HepG2 (cell line): ENCODE results near the gene MCOLN1. TPM values are rescaled to one million over a fixed set of nuclear protein-coding genes. Genes with fewer than 3 reads are reported as not detected.

Experiments used
- AGO1 ChIP-seq: fragments of 200-400 bp; formaldehyde crosslinking; IDR thresholded peaks from 2 replicates; pipeline ENCODE4 v1.6.1; 2017; ENCODE audit warnings: mild to moderate bottlenecking, low read depth, low read length, moderate library complexity; ENCODE audit not compliant: poor library complexity, severe bottlenecking
- HDAC2 ChIP-seq: sonication (generic); formaldehyde crosslinking; IDR thresholded peaks from 2 replicates; pipeline ENCODE4 v1.4.0; 2020; ENCODE audit warnings: missing genetic modification reagents
- HNRNPLL ChIP-seq: fragments of 200-400 bp; formaldehyde crosslinking; IDR thresholded peaks from 2 replicates; pipeline ENCODE4 v1.6.1; 2017; ENCODE audit warnings: mild to moderate bottlenecking, low read depth, low read length; ENCODE audit not compliant: poor library complexity, severe bottlenecking
- MBNL3 ChIP-seq: fragments of 250-450 bp; sonication (Bioruptor Pico); conservative IDR thresholded peaks from 2 replicates; pipeline ENCODE4 v1.8.0; 2022; ENCODE audit warnings: mild to moderate bottlenecking, inconsistent platforms
- PHF8 ChIP-seq: sonication (generic); formaldehyde crosslinking; IDR thresholded peaks from 2 replicates; pipeline ENCODE4 v1.5.0; 2020; ENCODE audit warnings: missing genetic modification reagents
- RBFOX2 ChIP-seq: fragments of 200-400 bp; formaldehyde crosslinking; IDR thresholded peaks from 2 replicates; pipeline ENCODE4 v1.6.1; 2017; ENCODE audit warnings: low read depth, mild to moderate bottlenecking, low read length
- SALL1 ChIP-seq: sonication (generic); formaldehyde crosslinking; IDR thresholded peaks from 2 replicates; pipeline ENCODE4 v1.8.0; 2022; ENCODE audit warnings: mild to moderate bottlenecking, missing genetic modification reagents
- TMF1 ChIP-seq: sonication (generic); formaldehyde crosslinking; IDR thresholded peaks from 2 replicates; pipeline ENCODE4 v1.8.1; 2022; ENCODE audit warnings: low read depth, missing genetic modification reagents
- ZC3H13 ChIP-seq: sonication (generic); formaldehyde crosslinking; IDR thresholded peaks from 2 replicates; pipeline ENCODE4 v1.8.1; 2023; ENCODE audit warnings: mild to moderate bottlenecking, missing genetic modification reagents, moderate library complexity
- ZFP1 ChIP-seq: IDR thresholded peaks from 2 replicates; pipeline ENCODE4 v1.6.1; 2016
- ZNF350 ChIP-seq: sonication (generic); formaldehyde crosslinking; IDR thresholded peaks from 2 replicates; pipeline ENCODE4 v1.4.0; 2020; ENCODE audit warnings: mild to moderate bottlenecking, low read depth, missing genetic modification reagents, borderline replicate concordance
- ZNF564 ChIP-seq: sonication (generic); formaldehyde crosslinking; IDR thresholded peaks from 2 replicates; pipeline ENCODE4 v1.8.1; 2023; ENCODE audit warnings: mild to moderate bottlenecking, missing genetic modification reagents
- polyA plus RNA-seq, 8 experiments: library from polyadenylated mRNA; depleted of rRNA in 3 of 8; stranded (reverse) in 7 of 8; unstranded in 1 of 8; fragments of >200 nt; fragmentation: Illumina TruSeq in 4 of 8; extraction: Trizol in 4 of 8; gene quantifications; 2 replicates each; pipeline versions ENCODE4 v1.2.1 to v1.2.3, GENCODE V29; 2011 to 2016; ENCODE audit warnings: low read depth in 4 of 8, missing spikeins in 1 of 8, mixed read lengths in 1 of 8; ENCODE audit not compliant: insufficient read depth in 1 of 8
- total RNA-seq, 5 experiments: library from RNA; depleted of rRNA; stranded (reverse); fragments of >200 nt; fragmentation: Illumina TruSeq; extraction: Trizol; gene quantifications; 2 replicates each; pipeline ENCODE4 v1.2.3, GENCODE V29; 2016; ENCODE audit warnings: low read depth in 1 of 5
- TF ChIP-seq, protein P1 (sequence below): sonication (generic); formaldehyde crosslinking; IDR thresholded peaks from 2 replicates; pipeline ENCODE4 v1.9.0; 2021; ENCODE audit warnings: mild to moderate bottlenecking, missing genetic modification reagents
- TF ChIP-seq, protein P2 (sequence below): sonication (generic); formaldehyde crosslinking; IDR thresholded peaks from 2 replicates; pipeline ENCODE4 v1.4.0; 2020; ENCODE audit warnings: missing genetic modification reagents, mild to moderate bottlenecking, borderline replicate concordance

Gene MCOLN1
- total and polyA plus RNA-seq, 2 of the 13 experiments (the other 11 are each of a cell fraction or from before 2014, with no cell fraction given) = 3.4 to 15.7 TPM

DNA sequence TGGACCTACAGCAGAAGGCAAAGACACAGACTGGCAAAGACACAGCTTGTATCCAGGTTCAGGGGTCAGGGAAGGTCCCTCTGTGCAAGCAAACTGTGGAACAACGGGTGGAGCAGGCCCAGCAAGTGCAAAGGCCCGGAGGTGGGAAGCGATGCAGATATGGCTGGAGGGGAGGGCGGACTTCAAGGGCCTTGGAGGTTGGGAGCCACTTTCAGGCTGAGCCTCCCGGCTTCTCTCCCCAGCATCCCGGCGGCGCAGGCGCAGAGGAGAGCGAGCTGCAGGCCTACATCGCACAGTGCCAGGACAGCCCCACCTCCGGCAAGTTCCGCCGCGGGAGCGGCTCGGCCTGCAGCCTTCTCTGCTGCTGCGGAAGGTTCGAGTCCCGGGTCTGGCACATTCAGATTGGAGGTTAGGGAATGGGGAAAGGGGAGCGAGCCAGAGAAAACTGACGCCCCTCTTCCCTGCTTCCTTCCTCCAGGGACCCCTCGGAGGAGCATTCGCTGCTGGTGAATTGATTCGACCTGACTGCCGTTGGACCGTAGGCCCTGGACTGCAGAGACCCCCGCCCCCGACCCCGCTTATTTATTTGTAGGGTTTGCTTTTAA is 11.0 kb downstream of the MCOLN1 start (continued):
- TF ChIP-seq AGO1 = peak; percentile 80
- TF ChIP-seq PHF8 (CRISPR knock-in tag) = no peak
- TF ChIP-seq ZNF350 (CRISPR knock-in tag) = 0 out of 2 replicates have a peak, but pooled peaks have one; percentile 44
- TF ChIP-seq ZFP1 (CRISPR knock-in tag) = no peak
- peak; percentile 4 for TF ChIP-seq HNRNPLL
- no peak for TF ChIP-seq ZNF564 (CRISPR knock-in tag)
- TF ChIP-seq RBFOX2 = 0 out of 2 replicates have a peak, but pooled peaks have one; percentile 19
- no peak for TF ChIP-seq SALL1
- TF ChIP-seq, protein P1, sequence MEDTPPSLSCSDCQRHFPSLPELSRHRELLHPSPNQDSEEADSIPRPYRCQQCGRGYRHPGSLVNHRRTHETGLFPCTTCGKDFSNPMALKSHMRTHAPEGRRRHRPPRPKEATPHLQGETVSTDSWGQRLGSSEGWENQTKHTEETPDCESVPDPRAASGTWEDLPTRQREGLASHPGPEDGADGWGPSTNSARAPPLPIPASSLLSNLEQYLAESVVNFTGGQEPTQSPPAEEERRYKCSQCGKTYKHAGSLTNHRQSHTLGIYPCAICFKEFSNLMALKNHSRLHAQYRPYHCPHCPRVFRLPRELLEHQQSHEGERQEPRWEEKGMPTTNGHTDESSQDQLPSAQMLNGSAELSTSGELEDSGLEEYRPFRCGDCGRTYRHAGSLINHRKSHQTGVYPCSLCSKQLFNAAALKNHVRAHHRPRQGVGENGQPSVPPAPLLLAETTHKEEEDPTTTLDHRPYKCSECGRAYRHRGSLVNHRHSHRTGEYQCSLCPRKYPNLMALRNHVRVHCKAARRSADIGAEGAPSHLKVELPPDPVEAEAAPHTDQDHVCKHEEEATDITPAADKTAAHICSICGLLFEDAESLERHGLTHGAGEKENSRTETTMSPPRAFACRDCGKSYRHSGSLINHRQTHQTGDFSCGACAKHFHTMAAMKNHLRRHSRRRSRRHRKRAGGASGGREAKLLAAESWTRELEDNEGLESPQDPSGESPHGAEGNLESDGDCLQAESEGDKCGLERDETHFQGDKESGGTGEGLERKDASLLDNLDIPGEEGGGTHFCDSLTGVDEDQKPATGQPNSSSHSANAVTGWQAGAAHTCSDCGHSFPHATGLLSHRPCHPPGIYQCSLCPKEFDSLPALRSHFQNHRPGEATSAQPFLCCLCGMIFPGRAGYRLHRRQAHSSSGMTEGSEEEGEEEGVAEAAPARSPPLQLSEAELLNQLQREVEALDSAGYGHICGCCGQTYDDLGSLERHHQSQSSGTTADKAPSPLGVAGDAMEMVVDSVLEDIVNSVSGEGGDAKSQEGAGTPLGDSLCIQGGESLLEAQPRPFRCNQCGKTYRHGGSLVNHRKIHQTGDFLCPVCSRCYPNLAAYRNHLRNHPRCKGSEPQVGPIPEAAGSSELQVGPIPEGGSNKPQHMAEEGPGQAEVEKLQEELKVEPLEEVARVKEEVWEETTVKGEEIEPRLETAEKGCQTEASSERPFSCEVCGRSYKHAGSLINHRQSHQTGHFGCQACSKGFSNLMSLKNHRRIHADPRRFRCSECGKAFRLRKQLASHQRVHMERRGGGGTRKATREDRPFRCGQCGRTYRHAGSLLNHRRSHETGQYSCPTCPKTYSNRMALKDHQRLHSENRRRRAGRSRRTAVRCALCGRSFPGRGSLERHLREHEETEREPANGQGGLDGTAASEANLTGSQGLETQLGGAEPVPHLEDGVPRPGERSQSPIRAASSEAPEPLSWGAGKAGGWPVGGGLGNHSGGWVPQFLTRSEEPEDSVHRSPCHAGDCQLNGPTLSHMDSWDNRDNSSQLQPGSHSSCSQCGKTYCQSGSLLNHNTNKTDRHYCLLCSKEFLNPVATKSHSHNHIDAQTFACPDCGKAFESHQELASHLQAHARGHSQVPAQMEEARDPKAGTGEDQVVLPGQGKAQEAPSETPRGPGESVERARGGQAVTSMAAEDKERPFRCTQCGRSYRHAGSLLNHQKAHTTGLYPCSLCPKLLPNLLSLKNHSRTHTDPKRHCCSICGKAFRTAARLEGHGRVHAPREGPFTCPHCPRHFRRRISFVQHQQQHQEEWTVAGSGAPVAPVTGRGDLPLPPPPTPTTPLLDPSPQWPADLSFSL = no peak
- TF ChIP-seq HDAC2 = no peak
- no peak for TF ChIP-seq TMF1 (CRISPR knock-in tag)
- TF ChIP-seq ZC3H13 (CRISPR knock-in tag) = 0 out of 2 replicates have a peak, but pooled peaks have one; percentile 22
- TF ChIP-seq, protein P2, sequence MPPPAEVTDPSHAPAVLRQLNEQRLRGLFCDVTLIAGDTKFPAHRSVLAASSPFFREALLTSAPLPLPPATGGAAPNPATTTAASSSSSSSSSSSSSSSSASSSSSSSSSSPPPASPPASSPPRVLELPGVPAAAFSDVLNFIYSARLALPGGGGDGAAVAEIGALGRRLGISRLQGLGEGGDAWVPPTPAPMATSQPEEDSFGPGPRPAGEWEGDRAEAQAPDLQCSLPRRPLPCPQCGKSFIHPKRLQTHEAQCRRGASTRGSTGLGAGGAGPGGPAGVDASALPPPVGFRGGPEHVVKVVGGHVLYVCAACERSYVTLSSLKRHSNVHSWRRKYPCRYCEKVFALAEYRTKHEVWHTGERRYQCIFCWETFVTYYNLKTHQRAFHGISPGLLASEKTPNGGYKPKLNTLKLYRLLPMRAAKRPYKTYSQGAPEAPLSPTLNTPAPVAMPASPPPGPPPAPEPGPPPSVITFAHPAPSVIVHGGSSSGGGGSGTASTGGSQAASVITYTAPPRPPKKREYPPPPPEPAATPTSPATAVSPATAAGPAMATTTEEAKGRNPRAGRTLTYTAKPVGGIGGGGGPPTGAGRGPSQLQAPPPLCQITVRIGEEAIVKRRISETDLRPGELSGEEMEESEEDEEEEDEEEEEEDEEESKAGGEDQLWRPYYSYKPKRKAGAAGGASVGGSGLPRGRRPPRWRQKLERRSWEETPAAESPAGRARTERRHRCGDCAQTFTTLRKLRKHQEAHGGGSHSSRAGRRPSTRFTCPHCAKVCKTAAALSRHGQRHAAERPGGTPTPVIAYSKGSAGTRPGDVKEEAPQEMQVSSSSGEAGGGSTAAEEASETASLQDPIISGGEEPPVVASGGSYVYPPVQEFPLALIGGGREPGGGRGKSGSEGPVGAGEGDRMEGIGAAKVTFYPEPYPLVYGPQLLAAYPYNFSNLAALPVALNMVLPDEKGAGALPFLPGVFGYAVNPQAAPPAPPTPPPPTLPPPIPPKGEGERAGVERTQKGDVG = peak; percentile 39; the same call in 1 of the 2 replicates
- TF ChIP-seq MBNL3 (CRISPR knock-in tag) = no peak
